C4-2B (cell line): ENCODE measurements around the gene MED23.

ENCODE experiments used
- CTCF ChIP-seq: fragments of 450-650 bp; conservative IDR thresholded peaks from 2 replicates; pipeline ENCODE4 v1.5.1; 2017; ENCODE audit warnings: mild to moderate bottlenecking
- ZFX ChIP-seq: fragments of 450-650 bp; IDR thresholded peaks from 2 replicates; pipeline ENCODE4 v1.6.1; 2017

- TF ChIP-seq CTCF (no peak), ZFX (no peak)
These were observed 23.7 kb upstream of the MED23 start for GRCh38 chr6:131651782-131652181.
